Activated gamma-delta T cell treated with Interleukin-2 at 50 U/mL for 16 hours (primary cell): Measurements from ENCODE around the gene NSUN6.

Source experiments
- DNase-seq: peaks from one replicate; pipeline ENCODE4 v3.0.0-alpha.2; 2020

The NSUN6 gene

DNA sequence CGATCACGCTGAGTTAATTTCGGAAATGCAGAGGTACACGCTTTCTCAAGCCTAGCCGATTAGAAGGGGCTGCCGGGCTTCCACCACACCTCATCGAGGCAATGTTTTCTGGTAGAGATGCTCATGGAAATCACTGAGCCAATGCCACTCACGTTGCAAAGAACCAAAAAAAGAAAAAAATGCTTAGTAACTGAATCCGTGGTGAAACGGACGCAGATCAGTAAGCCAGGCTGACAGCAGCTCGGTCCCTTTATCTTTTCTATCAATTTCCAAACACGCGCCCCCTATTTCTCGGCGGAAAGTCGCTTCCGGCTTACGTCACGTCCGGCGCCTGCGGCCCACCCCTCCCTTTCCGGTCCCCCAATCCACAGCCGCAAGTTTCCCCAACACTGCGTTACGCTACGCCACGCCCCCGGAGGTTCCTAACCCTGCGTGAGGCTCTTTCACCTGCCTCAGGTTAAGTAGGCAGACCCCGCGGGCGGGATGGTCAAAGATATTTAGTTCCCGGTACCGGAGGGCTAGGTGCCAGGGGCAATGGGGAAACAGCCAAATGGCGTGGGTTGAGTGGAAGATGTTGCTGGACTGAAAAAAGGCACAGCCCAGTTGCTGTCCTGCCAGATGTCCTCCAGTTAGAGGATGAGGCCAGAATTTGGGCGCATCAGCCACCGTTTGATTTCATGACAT, at the start of gene NSUN6:
Gene NSUN6, minus strand, starts transcription at position 264 of the 684 bp plus-strand sequence. CDS start 384 bp downstream, outside the sequence.
- peak; percentile 92 for DNase-seq

- DNase-seq = no peak
These were observed 48.8 kb upstream of the NSUN6 start for GRCh38 chr10:18699849-18700840.

- DNase-seq = no peak
These were observed 39.2 kb upstream of the NSUN6 start for GRCh38 chr10:18690541-18690940.

GRCh38 chr10:18689498-18689897, 38.1 kb upstream of the NSUN6 start:
- DNase-seq = no peak

- DNase-seq = no peak
These were observed 36.3 kb upstream of the NSUN6 start for GRCh38 chr10:18687706-18688105.

DNA sequence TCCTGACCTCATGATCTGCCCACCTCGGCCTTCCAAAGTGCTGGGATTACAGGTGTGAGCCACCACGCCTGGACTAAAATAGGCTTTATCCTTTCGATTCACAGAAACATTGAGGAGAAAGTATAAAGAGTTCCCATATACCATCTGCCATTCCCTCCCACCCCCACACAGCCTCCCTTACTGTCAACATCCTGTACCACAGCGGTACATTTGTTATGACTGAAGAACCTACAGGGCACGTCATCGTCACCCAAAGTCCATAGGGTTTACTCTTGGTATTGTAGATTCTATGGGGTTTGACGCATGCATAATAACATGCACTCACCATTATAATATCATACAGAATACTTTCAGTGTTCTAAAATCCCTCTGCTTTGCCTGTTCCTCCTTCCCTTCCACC, 35.8 kb upstream of the NSUN6 start:
- DNase-seq = no peak

- DNase-seq = no peak
These were observed 34.2 kb upstream of the NSUN6 start for GRCh38 chr10:18685555-18685954.

GRCh38 chr10:18684953-18685352, 33.6 kb upstream of the NSUN6 start:
- DNase-seq = no peak

GRCh38 chr10:18684416-18684815, 33.0 kb upstream of the NSUN6 start:
- no peak for DNase-seq

GRCh38 chr10:18683427-18683826, 32.0 kb upstream of the NSUN6 start:
- no peak for DNase-seq

DNA sequence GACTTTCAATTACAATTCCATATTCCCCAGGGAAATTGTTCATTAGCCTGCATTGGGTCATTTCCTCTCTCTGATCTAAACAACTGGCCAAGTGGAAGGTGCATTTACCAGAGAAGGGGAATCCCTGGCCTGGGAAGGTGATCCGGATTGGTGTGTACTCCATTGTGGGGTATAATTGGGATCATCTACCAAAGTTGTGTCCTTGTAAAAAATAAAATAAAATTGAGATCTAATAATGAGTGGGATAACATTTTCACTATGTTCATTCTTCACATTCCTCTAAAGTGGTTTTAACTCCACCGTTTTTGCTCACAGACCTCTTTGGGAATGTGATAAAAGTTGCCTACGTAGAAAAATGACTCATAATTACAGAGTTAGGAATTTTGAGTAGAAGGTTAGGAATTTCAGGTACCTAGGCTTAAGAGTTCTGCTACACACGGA, 30.6 kb upstream of the NSUN6 start:
- no peak for DNase-seq

DNA sequence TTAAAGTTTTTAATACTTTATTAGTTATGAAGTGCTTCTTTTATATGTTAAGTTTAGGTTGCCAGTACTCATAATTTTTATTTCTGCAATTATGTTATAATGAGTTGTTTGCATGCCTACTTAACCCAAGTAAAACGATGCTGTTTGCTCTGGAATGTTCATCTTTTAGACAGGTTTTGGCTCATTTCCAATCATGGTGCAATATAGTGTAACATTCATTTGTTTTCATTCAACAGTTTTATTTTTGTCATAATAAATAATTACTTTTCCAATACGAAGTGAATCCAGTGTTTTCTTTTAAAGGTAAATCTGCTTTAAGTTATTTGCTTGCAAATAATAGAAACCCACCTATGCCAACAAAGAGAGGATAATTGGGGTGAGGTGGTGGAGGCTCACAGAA, 30.0 kb upstream of the NSUN6 start:
- DNase-seq = no peak

GRCh38 chr10:18680754-18681153, 29.4 kb upstream of the NSUN6 start:
- DNase-seq = no peak

- no peak for DNase-seq
These were observed 23.9 kb upstream of the NSUN6 start for GRCh38 chr10:18675086-18675801.

DNA sequence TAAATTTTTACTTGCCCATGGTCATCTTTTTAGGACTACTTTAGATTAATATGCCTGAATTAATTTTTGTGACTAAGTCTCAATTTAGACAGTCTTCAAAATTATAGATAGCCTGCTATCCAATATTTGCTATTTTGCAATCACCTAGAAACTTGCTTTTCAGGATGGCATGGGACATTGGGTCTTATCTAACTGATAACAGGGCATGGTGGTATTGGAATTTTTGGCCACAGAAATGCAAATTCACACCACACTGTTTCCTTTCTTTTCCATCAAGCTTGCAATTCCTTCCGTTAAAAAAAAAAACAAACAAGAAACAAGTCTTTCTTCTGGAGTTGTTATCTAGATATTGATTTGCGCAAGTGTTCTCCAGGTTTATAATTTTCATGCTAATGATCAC, 16.6 kb upstream of the NSUN6 start:
- DNase-seq = no peak

GRCh38 chr10:18666810-18667209, 15.4 kb upstream of the NSUN6 start:
- DNase-seq = no peak

GRCh38 chr10:18665815-18666558, 14.6 kb upstream of the NSUN6 start:
- DNase-seq = no peak

DNA sequence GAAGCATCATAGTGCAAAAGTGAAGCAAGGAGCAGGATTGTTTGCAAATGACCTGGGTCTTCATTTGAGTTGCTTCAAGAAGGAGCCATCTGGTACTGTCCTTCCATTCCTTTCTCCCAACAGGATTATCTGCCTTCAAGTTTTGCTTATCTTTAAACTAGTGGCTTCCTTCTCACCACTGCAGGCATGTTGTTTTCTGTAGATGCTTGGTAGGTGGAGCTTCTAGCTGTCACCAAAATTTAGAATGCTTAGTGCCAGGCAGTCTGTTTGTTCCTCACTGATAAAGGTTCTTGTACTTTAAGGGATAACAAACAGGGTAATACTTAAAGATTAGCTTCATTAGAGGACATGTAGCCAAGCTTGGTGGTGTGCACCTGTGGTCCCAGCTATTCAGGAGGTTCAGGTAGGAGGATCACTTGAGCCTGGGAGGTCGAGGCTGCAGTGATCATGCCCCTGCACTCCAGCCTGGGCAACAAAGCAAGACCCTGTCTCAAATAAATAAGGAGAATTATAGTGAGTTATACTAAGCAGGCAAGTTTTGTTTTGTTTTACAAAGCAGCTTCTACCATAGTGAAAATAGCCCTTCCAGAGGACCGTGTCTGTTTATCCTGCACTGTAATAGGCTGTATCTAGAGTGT, 13.6 kb upstream of the NSUN6 start:
- DNase-seq = no peak

- DNase-seq = no peak
These were observed 9.5 kb upstream of the NSUN6 start for GRCh38 chr10:18660816-18661431.

DNA sequence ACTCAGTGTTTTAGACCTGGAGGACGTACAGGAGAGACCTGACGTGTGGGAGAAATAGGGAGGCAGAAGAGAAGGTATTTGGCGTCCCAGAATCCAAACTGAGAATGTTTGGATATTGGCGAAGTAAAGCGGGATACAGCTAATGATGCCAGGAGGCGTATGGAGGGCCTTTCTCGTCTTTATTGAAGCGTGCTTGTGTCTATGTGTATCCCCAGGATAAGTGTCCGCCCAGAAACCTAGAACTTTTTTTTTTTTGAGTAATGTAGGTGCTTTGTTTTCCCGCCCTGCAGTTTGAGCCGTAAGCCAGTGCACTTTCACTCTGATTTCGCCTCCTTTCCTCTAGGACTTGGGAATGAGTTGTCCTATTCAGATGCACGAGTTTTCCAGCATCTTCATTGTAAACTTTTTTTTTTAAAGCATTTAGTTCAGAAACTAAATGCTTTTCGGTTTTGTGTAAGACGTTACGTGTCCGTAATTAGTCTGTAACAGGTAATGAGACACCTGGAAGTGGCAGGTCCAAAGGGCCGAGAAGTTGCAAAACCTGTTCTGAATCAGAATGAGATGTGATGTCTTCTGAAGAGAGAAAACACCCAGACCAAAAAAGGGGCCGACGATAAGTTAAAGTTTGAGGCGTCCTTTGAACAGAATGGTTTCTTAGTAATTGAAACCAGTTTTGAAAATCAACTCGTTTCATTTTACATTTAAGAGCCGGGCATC, 8.6 kb upstream of the NSUN6 start:
- no peak for DNase-seq
